K562 (cell line): ENCODE results near the gene MAGEB4. TPM values are rescaled to one million over a fixed set of nuclear protein-coding genes. Genes with fewer than 3 reads are reported as not detected.

Experiments
- ATAC-seq: fragments of 200-7000 bp; cut with Tn5 transposase; 3 replicates; pipeline ENCODE4 v1.9.1; 2020; ENCODE audit warnings: moderate library complexity
- BruUV-seq: library from RNA; stranded (reverse); fragments of 400-500 nt; replicated peaks from 2 replicates; lab custom pipeline; 2021; lab: Mats Ljungman, UMichigan
- CTCF ChIA-PET: fragments of 300-600 bp; formaldehyde crosslinking; extraction: SDS; loops from one replicate; lab custom pipeline; 2021; ENCODE audit warnings: low intra/inter-chr PET ratio; lab: Yijun Ruan, JAX
- POLR2A ChIA-PET: fragments of 300-600, 350-650 bp; sonication (Branson Sonifier 250); formaldehyde crosslinking; extraction: SDS; loops from one replicate; lab custom pipeline; 2021; ENCODE audit warnings: antibody characterized with exemption, inconsistent platforms; lab: Yijun Ruan, JAX
- DNase-seq, 4 experiments: peaks; one replicate each; pipeline versions ENCODE4 v3.0.0 to v3.0.0-alpha.2; 2011 to 2018; ENCODE audit warnings: low spot score in 3 of 4, mixed read lengths in 3 of 4; ENCODE audit errors: extremely low read depth in 1 of 4
- FAIRE-seq: peaks from 2 replicates; lab custom pipeline; 2011; peaks lifted over from hg19 to GRCh38; lab: Jason Lieb, UNC
- H2AFZ ChIP-seq: 2 replicates; pipeline ENCODE4 v1.6.0; 2011; ENCODE audit warnings: low read depth, low read length, control low read depth, inconsistent platforms
- H3K27ac ChIP-seq: fragments of 200-600 bp; 3 replicates; pipeline ENCODE4 v1.8.0; 2011; ENCODE audit warnings: low read depth, mild to moderate bottlenecking, control low read depth, inconsistent platforms, low read length, moderate library complexity, mixed read lengths; ENCODE audit errors: extremely low read depth
- H3K27me3 ChIP-seq, 2 experiments: fragments of 300-600 bp in 1 of 2; 2 replicates in 1 of 2; 3 replicates in 1 of 2; pipeline versions ENCODE4 v1.6.0 to v1.8.0; 2011; ENCODE audit warnings: inconsistent platforms in 2 of 2, low read length in 2 of 2, mild to moderate bottlenecking in 1 of 2, mixed read lengths in 1 of 2, moderate library complexity in 1 of 2; ENCODE audit not compliant: control insufficient read depth in 2 of 2, insufficient read depth in 2 of 2
- H3K36me3 ChIP-seq: fragments of 300-600 bp; 3 replicates; pipeline ENCODE4 v1.8.0; 2011; ENCODE audit warnings: mild to moderate bottlenecking, low read length, inconsistent platforms; ENCODE audit not compliant: control insufficient read depth, insufficient read depth
- H3K4me1 ChIP-seq, 2 experiments: fragments of 200-600 bp in 1 of 2; replicated peaks in 1 of 2; 2 replicates in 1 of 2; 3 replicates in 1 of 2; pipeline versions ENCODE4 v1.5.1 to v1.8.0; 2011; ENCODE audit warnings: inconsistent platforms in 2 of 2, low read length in 2 of 2, mild to moderate bottlenecking in 1 of 2, mixed read lengths in 1 of 2, moderate library complexity in 1 of 2; ENCODE audit not compliant: control insufficient read depth in 2 of 2, insufficient read depth in 2 of 2
- H3K4me2 ChIP-seq: 2 replicates; pipeline ENCODE4 v1.6.1; 2011; ENCODE audit warnings: low read length, control low read depth, inconsistent platforms, mixed read lengths; ENCODE audit not compliant: insufficient read depth
- H3K4me3 ChIP-seq: fragments of 200-600 bp; sonication (generic), shearing (Covaris generic); 2 replicates; pipeline ENCODE4 v1.5.1; 2016; ENCODE audit warnings: control low read depth, inconsistent platforms
- H3K79me2 ChIP-seq: fragments of 200-600 bp; 3 replicates; pipeline ENCODE4 v1.8.0; 2011; ENCODE audit warnings: low read length, inconsistent platforms; ENCODE audit not compliant: control insufficient read depth, insufficient read depth
- H3K9ac ChIP-seq, 2 experiments: 2 replicates each; pipeline versions ENCODE4 v1.6.0 to v1.6.1; 2011; ENCODE audit warnings: low read depth in 2 of 2, low read length in 2 of 2, control low read depth in 1 of 2, inconsistent platforms in 1 of 2, mild to moderate bottlenecking in 1 of 2, mixed read lengths in 1 of 2; ENCODE audit not compliant: insufficient read depth in 1 of 2
- H3K9me1 ChIP-seq: one replicate; pipeline ENCODE4 v1.6.0; 2011; ENCODE audit warnings: inconsistent platforms, mild to moderate bottlenecking, low read length, moderate library complexity; ENCODE audit not compliant: control insufficient read depth, insufficient read depth
- H3K9me3 ChIP-seq: replicated peaks from 2 replicates; pipeline ENCODE4 v1.5.1; 2011; ENCODE audit warnings: low read depth, low read length, inconsistent platforms; ENCODE audit not compliant: control insufficient read depth, insufficient read depth
- H4K20me1 ChIP-seq: replicated peaks from 2 replicates; pipeline ENCODE4 v1.6.1; 2011; ENCODE audit warnings: low read length, inconsistent platforms, mixed read lengths; ENCODE audit not compliant: control insufficient read depth, insufficient read depth
- BRCA1 ChIP-seq, 2 experiments: fragments of 450-650 bp in 1 of 2; sonication (generic) in 1 of 2; formaldehyde crosslinking in 1 of 2; IDR thresholded peaks; 2 replicates each; pipeline versions ENCODE4 v1.5.0 to v1.6.1; 2017 to 2020; ENCODE audit warnings: mild to moderate bottlenecking in 1 of 2, missing genetic modification reagents in 1 of 2
- CAMTA2 ChIP-seq: fragments of 250-450 bp; sonication (Bioruptor Pico); conservative IDR thresholded peaks from 2 replicates; pipeline ENCODE4 v1.5.1; 2022
- CREBBP ChIP-seq: IDR thresholded peaks from one replicate; pipeline ENCODE4 v1.6.1; 2012; ENCODE audit warnings: low read depth, mild to moderate bottlenecking, control low read depth, inconsistent platforms, low read length
- SMARCC2 ChIP-seq: fragments of 450-650 bp; IDR thresholded peaks from 2 replicates; pipeline ENCODE4 v1.6.1; 2017; ENCODE audit warnings: antibody characterized with exemption, moderate library complexity, mild to moderate bottlenecking, low read depth
- ZNF263 ChIP-seq: sonication (generic); formaldehyde crosslinking; IDR thresholded peaks from 2 replicates; pipeline ENCODE4 v1.8.0; 2022; ENCODE audit warnings: mild to moderate bottlenecking, missing genetic modification reagents, borderline replicate concordance
- ZZZ3 ChIP-seq: fragments of 450-650 bp; IDR thresholded peaks from 2 replicates; pipeline ENCODE4 v1.6.1; 2016; ENCODE audit warnings: antibody characterized with exemption, mild to moderate bottlenecking, moderate library complexity
- WGBS: fragments of 100-300 bp; shearing (Covaris generic); methylation state at CpG from one replicate; pipeline ENCODE4 v1.1.6; 2016; ENCODE audit warnings: low coverage, mixed read lengths; ENCODE audit not compliant: insufficient coverage; ENCODE audit errors: missing lambda C conversion rate; 5-methylcytosine and 5-hydroxymethylcytosine counted together
- in situ Hi-C: fragments of 300-500 bp; cut with MboI; formaldehyde crosslinking; loops from 4 replicates; pipeline ENCODE4 v1.15.0; 2018; ENCODE audit warnings: inconsistent platforms, mixed read lengths
- intact Hi-C: fragments of 100-400 bp; cut with micrococcal nuclease; formaldehyde crosslinking; loops from 2 replicates; pipeline ENCODE4 v1.14.2; 2022
- polyA plus RNA-seq, 8 experiments: library from polyadenylated mRNA; depleted of rRNA in 4 of 8; stranded (reverse) in 5 of 8; unstranded in 3 of 8; fragments of >200 nt; fragmentation: Nextera tagmentation in 2 of 8; fragmentation: Illumina TruSeq in 1 of 8; extraction: Ambion mirVana in 2 of 8; extraction: Trizol in 1 of 8; gene quantifications; 2 replicates each; pipeline versions ENCODE4 v1.2.1 to v1.2.3, GENCODE V29; 2011 to 2014; ENCODE audit warnings: inconsistent platforms in 1 of 8, missing spikeins in 1 of 8
- total RNA-seq, 7 experiments: library from RNA; depleted of rRNA in 6 of 7; stranded (reverse); fragments of >200 nt in 6 of 7; fragmentation: Illumina TruSeq in 2 of 7; extraction: Trizol in 2 of 7; gene quantifications; 2 replicates each; pipeline versions ENCODE4 v1.2.1 to v1.2.3, GENCODE V29; 2011 to 2021; ENCODE audit warnings: low replicate concordance in 1 of 7
- TF ChIP-seq, protein P1 (sequence below), 2 experiments: fragments of 200-800 bp in 1 of 2; sonication (Bioruptor generic) in 1 of 2; sonication (generic) in 1 of 2; formaldehyde crosslinking in 1 of 2; IDR thresholded peaks in 1 of 2; conservative IDR thresholded peaks in 1 of 2; 2 replicates each; pipeline versions ENCODE4 v1.5.0 to v1.6.1; 2016 to 2020; ENCODE audit warnings: missing compliant biosample characterization in 1 of 2, missing genetic modification characterization in 1 of 2, missing genetic modification reagents in 1 of 2
- TF ChIP-seq, protein P2 (sequence below): sonication (generic); IDR thresholded peaks from 2 replicates; pipeline ENCODE4 v1.6.1; 2016
- TF ChIP-seq, protein P3 (sequence below), 2 experiments: fragments of 450-650 bp; IDR thresholded peaks; 2 replicates each; pipeline ENCODE4 v1.6.1; 2016; ENCODE audit warnings: mild to moderate bottlenecking in 2 of 2, borderline replicate concordance in 1 of 2, low read depth in 1 of 2, moderate library complexity in 1 of 2

Gene MAGEB4
- total and polyA plus RNA-seq, 9 of the 15 experiments (the other 6 are each of a cell fraction or from before 2014, with no cell fraction given): 0.04 to 0.09 (median 0.06) TPM; not detected in 6

DNA sequence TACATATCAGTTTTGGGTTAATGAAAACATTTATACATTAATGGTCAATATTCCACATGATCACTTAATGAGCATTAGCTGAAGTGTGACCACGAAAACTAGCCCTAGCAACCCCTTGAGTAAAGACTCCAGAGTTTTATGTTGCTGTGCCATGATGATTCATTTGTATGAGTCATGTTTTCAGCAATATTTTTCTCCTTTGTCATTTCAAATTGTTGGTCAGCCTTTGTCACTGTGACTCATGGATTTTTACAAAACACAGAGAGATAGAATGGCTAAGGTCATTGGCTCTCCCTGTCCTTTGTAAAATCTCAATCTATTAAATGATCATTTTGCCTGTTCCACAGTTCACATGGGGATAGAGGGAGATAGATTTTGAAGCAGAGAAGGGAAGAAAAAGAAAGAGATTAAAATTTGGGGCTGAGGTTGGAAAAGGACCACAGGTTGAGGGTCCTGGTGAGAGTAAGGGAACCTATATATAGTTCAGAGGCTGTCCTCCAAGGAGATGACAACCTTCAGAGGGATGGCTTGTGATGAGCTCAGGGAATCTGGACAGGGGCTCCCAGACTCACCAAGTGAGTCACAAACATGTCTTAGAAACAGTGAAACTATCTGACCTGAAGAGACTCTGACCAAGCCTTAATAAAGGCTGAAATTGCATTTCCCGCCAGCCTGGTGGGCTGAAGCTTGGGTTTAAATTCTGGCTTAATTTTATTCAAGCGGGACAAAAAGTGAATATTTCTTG lies 41.8 kb downstream of the MAGEB4 start:
- in situ Hi-C loops: no loop called here
- Histone ChIP-seq H3K27me3 (no peaks in the 10 kb centered on the region), H3K9me3 (no peaks in the 10 kb centered on the region), H2AFZ (peak overlapping the region; percentile 71), H3K4me1 (peaks cover 0 to 20% of the 10 kb centered on the region in 2 experiments; a peak in 2 of 5 replicates), H4K20me1 (no peaks in the 10 kb centered on the region), H3K4me3 (no peak overlapping the region), H3K4me2 (peak overlapping the region; percentile 41; the same call in 1 of the 2 replicates), H3K9ac (peak overlapping the region in 1 of 2 experiments; percentile 53; a peak in 2 of 4 replicates), H3K27ac (peak overlapping the region; percentile 86), H3K79me2 (no peaks in the 10 kb centered on the region), H3K36me3 (no peaks in the 10 kb centered on the region), H3K9me1 (no peaks in the 10 kb centered on the region)
- ATAC-seq: peak; percentile 98
- ChIA-PET POLR2A (no interaction called here), CTCF (interaction anchor here (0.7 kb wide), 1 partner anchor 337 kb away, joined by 3 read pairs; no protein-coding TSS in a partner anchor)
- intact Hi-C loops: loop anchor here (5.0 kb wide), 1 partner anchor 66 kb away; the partner anchor contains the start of gene MAGEB2
- FAIRE-seq: peak; percentile 87
- 18% methylated on average over 3 of the region's 3 CpGs for WGBS
- DNase-seq: peak; percentile 61 to 72 (median 63)
- no TSS peak for BruUV-seq
- TF ChIP-seq SMARCC2 (peak; percentile 82), BRCA1 (IDR thresholded peaks at IDR 0.05) (no peak), BRCA1 (CRISPR knock-in tag; IDR thresholded peaks at IDR 0.05) (no peak), CAMTA2 (no peak), ZNF263 (CRISPR knock-in tag) (no peak), ZZZ3 (no peak), CREBBP (no peak)
- TF ChIP-seq, protein P1, sequence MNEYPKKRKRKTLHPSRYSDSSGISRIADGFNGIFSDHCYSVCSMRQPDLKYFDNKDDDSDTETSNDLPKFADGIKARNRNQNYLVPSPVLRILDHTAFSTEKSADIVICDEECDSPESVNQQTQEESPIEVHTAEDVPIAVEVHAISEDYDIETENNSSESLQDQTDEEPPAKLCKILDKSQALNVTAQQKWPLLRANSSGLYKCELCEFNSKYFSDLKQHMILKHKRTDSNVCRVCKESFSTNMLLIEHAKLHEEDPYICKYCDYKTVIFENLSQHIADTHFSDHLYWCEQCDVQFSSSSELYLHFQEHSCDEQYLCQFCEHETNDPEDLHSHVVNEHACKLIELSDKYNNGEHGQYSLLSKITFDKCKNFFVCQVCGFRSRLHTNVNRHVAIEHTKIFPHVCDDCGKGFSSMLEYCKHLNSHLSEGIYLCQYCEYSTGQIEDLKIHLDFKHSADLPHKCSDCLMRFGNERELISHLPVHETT (CRISPR knock-in tag; conservative IDR thresholded peaks at IDR 0.05 in 1 of 2, IDR thresholded peaks at IDR 0.05 in 1 of 2): 0 out of 4 replicates have a peak, but pooled peaks of 1 of the 2 experiments have one; percentile 32
- TF ChIP-seq, protein P2, sequence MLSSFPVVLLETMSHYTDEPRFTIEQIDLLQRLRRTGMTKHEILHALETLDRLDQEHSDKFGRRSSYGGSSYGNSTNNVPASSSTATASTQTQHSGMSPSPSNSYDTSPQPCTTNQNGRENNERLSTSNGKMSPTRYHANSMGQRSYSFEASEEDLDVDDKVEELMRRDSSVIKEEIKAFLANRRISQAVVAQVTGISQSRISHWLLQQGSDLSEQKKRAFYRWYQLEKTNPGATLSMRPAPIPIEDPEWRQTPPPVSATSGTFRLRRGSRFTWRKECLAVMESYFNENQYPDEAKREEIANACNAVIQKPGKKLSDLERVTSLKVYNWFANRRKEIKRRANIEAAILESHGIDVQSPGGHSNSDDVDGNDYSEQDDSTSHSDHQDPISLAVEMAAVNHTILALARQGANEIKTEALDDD: no peak
- TF ChIP-seq, protein P3, sequence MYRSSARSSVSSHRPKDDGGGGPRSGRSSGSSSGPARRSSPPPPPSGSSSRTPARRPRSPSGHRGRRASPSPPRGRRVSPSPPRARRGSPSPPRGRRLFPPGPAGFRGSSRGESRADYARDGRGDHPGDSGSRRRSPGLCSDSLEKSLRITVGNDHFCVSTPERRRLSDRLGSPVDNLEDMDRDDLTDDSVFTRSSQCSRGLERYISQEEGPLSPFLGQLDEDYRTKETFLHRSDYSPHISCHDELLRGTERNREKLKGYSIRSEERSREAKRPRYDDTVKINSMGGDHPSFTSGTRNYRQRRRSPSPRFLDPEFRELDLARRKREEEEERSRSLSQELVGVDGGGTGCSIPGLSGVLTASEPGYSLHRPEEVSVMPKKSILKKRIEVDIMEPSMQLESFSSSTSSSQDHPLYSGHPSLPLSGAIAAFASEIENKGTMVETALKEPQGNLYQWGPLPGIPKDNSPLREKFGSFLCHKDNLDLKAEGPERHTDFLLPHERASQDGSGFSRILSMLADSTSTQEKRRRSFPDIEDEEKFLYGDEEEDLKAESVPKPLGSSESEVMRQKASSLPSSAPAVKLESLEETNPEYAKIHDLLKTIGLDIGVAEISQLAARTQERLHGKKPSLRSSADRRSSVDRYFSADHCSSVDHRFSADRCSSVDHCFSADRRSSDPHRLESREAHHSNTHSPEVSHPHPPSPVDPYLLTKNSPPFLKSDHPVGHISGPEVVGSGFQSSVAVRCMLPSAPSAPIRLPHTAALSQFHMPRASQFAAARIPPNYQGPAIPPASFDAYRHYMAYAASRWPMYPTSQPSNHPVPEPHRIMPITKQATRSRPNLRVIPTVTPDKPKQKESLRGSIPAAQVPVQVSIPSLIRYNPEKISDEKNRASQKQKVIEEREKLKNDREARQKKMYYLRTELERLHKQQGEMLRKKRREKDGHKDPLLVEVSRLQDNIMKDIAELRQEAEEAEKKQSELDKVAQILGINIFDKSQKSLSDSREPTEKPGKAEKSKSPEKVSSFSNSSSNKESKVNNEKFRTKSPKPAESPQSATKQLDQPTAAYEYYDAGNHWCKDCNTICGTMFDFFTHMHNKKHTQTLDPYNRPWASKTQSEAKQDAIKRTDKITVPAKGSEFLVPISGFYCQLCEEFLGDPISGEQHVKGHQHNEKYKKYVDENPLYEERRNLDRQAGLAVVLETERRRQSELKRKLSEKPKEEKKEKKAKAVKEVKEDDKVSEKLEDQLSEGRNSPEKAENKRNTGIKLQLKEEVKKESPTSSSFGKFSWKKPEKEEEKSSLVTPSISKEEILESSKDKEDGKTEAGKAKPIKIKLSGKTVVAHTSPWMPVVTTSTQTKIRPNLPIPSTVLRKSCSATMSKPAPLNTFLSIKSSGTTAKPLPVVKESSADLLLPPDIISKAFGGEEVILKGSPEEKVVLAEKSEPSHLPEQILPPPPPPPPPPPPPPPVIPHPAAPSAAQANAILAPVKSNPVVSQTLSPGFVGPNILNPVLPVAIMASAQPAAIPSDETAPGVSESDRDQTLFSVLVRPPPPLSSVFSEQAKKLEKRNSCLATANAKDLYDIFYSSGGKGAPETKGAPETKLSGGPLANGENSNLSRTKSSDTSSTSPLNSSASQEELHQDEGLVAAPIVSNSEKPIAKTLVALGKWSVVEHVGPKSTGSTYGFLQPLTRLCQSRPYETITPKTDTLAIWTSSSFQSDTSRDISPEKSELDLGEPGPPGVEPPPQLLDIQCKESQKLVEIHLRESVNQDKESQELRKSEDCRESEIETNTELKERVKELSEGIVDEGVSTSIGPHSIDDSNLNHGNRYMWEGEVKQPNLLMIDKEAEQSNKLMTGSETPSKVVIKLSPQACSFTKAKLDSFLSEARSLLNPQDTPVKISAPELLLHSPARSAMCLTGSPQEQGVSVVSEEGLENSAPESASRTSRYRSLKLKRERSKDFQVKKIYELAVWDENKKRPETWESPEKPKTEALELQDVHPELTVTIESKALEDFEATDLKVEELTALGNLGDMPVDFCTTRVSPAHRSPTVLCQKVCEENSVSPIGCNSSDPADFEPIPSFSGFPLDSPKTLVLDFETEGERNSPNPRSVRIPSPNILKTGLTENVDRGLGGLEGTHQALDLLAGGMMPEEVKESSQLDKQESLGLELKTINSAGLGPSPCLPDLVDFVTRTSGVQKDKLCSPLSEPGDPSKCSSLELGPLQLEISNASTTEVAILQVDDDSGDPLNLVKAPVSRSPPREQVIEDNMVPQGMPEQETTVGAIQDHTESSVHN (IDR thresholded peaks at IDR 0.05; ENCODE audit: borderline replicate concordance in 1 of 2, low read depth in 1 of 2): peak in 1 of 2 experiments; percentile 76; a peak in 2 of 4 replicates
